ENCODE data around the gene ALDH1A2. TPM values are rescaled to one million over a fixed set of nuclear protein-coding genes. Genes with fewer than 3 reads are reported as not detected.
"Not testable (repeated sequence)": the region's sequence is repeated elsewhere in the genome, so short reads cannot be mapped to it uniquely, and the experiment has no call there.

Gene ALDH1A2
- not detected for total RNA-seq

GRCh38 chr15:58065445-58066041 lies at the start of gene ALDH1A2:
ALDH1A2 (minus strand) TSS chr15:58065711; CDS start chr15:58065650, 61 bp downstream.
- ATAC-seq, result peak; percentile 28 to 48
- peak in 1 of 2 donors; percentile 9 for DNase-seq (ENCODE audit: low spot score in 2 of 2)
- Mint-ChIP-seq H3K36me3 (peaks cover 0 to 20% of the 10 kb centered on the region in 2 donors), H3K9me3 (no peaks in the 10 kb centered on the region), H3K27ac (no peak within 1 kb of the TSS)

GRCh38 chr15:58114812-58115211 lies 49.3 kb upstream of the ALDH1A2 start:
- Mint-ChIP-seq H3K27ac (no peak overlapping the region), H3K36me3 (no peaks in the 10 kb centered on the region), H3K9me3 (no peaks in the 10 kb centered on the region)
- ATAC-seq (no peak), DNase-seq (ENCODE audit: low spot score in 2 of 2) (no peak)

DNA sequence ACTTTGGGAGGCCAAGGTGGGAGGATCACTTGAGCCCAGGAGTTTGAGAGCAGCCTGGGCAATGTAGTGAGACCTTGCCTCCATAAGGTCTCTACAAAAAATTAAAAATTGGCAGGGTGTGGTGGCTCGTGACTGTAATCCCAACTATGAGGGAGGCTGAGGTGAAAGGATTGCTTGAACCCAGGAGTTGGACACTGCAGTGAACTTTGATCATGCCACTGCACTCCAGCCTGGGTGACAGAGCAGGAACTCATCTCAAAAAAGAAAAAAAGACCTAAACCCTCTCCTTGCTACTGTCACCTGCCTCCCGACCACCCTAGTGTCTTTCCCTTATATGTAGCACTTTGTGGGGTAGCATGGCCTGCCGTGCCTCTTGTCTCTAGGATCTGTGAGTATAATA lies 48.9 kb upstream of the ALDH1A2 start:
- Mint-ChIP-seq H3K9me3 (no peaks in the 10 kb centered on the region), H3K27ac (no peak overlapping the region), H3K36me3 (no peaks in the 10 kb centered on the region)
- ATAC-seq, result no peak
- DNase-seq (ENCODE audit: low spot score in 2 of 2), result no peak

- DNase-seq (ENCODE audit: low spot score in 2 of 2), result not testable (repeated sequence)
These were observed 47.8 kb upstream of the ALDH1A2 start for GRCh38 chr15:58113358-58113757.

DNA sequence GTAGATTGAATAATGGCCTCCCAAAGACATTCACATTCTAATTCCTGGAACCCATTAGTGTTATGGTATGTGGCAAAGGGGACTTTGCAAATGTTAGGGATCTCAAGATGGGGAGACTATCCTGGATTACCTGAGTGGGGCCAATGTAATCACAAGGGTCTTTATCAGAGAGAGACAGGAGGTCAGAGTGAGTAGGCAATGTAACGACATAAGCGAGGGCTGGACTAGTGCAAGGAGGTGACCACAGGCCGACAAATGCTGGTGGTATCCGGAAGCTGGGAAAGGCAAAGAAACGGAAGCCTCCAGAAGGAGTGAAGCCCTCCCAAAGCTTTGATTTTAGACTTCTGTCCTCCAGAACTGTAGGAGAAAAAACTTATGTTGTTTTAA lies 46.2 kb upstream of the ALDH1A2 start:
- no peaks in the 10 kb centered on the region for H3K9me3 Mint-ChIP-seq
- H3K27ac Mint-ChIP-seq, result no peak overlapping the region
- DNase-seq (ENCODE audit: low spot score in 2 of 2), result no peak
- ATAC-seq, result no peak
- H3K36me3 Mint-ChIP-seq, result no peaks in the 10 kb centered on the region

More at GRCh38 chr15:58113358-58113757, 47.8 kb upstream of the ALDH1A2 start:
- not testable (repeated sequence) for H3K9me3 Mint-ChIP-seq, H3K36me3 Mint-ChIP-seq, H3K27ac Mint-ChIP-seq, ATAC-seq

GRCh38 chr15:58110999-58111717 lies 45.6 kb upstream of the ALDH1A2 start:
- no peak for DNase-seq (ENCODE audit: low spot score in 2 of 2)
- Mint-ChIP-seq H3K27ac (no peak overlapping the region), H3K36me3 (no peaks in the 10 kb centered on the region), H3K9me3 (no peaks in the 10 kb centered on the region)
- ATAC-seq, result no peak

DNA sequence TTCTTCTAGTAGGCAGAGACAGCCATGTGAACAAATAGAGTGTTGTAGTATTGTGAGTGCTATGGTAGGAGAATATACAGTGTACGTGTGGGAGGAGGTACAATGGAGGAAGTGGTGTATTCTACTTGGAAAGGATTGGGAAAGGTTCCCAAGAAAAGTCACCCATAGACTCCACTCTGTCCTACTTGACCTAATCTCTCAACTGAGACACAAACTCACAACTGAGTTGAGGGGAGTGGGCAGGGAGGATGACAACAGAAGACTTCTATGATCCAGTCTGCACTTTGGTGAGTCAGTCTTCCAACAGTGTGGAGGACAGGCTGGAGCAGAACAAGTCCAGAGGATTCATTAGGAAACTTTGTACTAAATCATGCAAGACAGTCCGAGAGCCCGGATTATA lies 43.9 kb upstream of the ALDH1A2 start:
- H3K36me3 Mint-ChIP-seq, result no peaks in the 10 kb centered on the region
- DNase-seq (ENCODE audit: low spot score in 2 of 2) (no peak), ATAC-seq (no peak)
- H3K9me3 Mint-ChIP-seq, result no peaks in the 10 kb centered on the region
- H3K27ac Mint-ChIP-seq, result no peak overlapping the region

DNA sequence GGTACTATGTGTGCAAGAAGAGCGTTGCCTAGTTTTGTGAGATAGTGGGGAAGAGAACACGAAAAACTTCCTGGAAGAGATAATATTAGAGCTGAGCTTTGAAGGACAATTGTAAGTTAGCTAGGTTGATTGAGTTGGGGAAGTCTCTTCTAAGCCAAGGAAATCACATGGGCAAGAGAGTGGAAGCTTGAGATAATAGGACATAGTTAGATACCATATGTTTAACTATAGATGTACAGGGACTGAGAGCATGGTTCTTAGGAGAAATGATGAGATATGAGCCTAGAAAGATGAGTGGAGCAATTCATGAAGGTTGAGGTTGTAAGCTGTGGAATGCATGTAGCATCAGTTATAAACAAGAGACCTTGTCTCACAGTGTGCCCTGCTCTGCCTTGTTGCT lies 42.6 kb upstream of the ALDH1A2 start:
- Mint-ChIP-seq H3K27ac (no peak overlapping the region), H3K9me3 (no peaks in the 10 kb centered on the region), H3K36me3 (no peaks in the 10 kb centered on the region)
- DNase-seq (ENCODE audit: low spot score in 2 of 2) (no peak), ATAC-seq (no peak)

DNA sequence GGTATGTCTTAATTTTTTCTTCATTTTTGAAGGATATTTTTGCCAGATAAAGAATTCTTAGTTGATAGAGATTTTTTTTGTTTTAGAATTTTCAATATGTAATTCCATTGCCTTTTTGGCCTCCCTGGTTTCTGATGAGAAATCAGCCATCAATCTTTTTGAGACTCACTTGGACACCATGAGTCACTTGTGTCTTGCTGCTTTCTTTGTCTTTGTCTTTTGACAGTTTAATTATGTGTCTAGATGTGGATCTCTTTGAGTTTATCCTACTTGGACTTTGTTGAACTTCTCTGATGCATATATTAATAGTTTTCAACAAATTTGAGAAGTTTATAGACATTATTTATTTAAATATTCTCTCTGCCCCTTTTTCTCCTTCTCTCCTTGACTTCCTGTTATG lies 38.0 kb upstream of the ALDH1A2 start:
- H3K36me3 Mint-ChIP-seq, result no peaks in the 10 kb centered on the region
- DNase-seq (ENCODE audit: low spot score in 2 of 2), result no peak
- no peaks in the 10 kb centered on the region for H3K9me3 Mint-ChIP-seq
- no peak overlapping the region for H3K27ac Mint-ChIP-seq
- ATAC-seq, result no peak

GRCh38 chr15:58096529-58097084 lies 31.1 kb upstream of the ALDH1A2 start:
- no peaks in the 10 kb centered on the region for H3K9me3 Mint-ChIP-seq
- H3K27ac Mint-ChIP-seq, result no peak overlapping the region
- no peak for ATAC-seq
- no peak for DNase-seq (ENCODE audit: low spot score in 2 of 2)
- H3K36me3 Mint-ChIP-seq, result no peaks in the 10 kb centered on the region

- no peaks in the 10 kb centered on the region for H3K36me3 Mint-ChIP-seq
- no peaks in the 10 kb centered on the region for H3K9me3 Mint-ChIP-seq
- DNase-seq (ENCODE audit: low spot score in 2 of 2) (no peak), ATAC-seq (no peak)
- H3K27ac Mint-ChIP-seq, result no peak overlapping the region
These were observed 29.9 kb upstream of the ALDH1A2 start for GRCh38 chr15:58095415-58095814.

DNA sequence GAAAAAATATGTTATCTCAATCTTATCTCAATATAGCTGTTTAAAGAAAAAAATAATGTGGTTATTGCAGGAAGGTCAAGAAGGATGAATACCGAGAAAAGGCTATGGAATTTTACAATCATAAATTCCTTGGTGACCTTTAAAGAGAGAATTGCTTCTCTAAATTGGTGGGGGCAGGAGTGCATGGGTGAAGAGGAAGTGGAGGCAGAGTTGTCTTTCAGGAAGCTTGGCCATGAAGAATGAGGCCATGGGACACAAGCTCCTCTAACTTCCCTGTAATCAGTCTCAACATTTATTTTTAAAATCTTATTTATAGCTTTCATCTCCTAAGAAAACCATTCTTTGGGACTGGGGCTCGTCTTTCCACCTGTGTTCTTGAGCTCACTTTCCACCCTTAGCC lies 22.4 kb upstream of the ALDH1A2 start:
- Mint-ChIP-seq H3K27ac (no peak overlapping the region), H3K9me3 (peaks cover 8 to 15% of the 10 kb centered on the region in 2 donors), H3K36me3 (peaks cover 0 to 5% of the 10 kb centered on the region in 2 donors)
- ATAC-seq (no peak), DNase-seq (ENCODE audit: low spot score in 2 of 2) (no peak)

DNA sequence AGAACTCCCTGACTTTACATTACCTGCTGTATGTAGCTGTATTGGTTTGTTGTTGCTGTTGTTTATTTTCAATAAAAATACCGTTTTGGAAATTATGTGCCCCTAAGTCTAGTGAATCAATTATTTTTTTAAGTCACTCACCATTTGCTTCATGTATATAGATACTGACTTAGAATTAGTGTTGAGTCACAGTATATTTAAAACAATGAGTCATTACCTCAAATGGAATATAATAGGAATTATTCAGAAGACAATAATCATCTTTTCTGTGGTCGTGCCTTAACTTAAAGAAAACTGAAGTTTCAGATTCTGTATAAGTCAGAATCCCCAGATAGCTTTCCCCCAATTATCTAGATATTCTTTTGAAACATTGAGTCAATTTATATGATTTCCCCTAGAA lies 21.0 kb upstream of the ALDH1A2 start:
- DNase-seq (ENCODE audit: low spot score in 2 of 2) (no peak), ATAC-seq (no peak)
- peaks cover 8 to 15% of the 10 kb centered on the region in 2 donors for H3K9me3 Mint-ChIP-seq
- peaks cover 0 to 5% of the 10 kb centered on the region in 2 donors for H3K36me3 Mint-ChIP-seq
- H3K27ac Mint-ChIP-seq, result no peak overlapping the region

DNA sequence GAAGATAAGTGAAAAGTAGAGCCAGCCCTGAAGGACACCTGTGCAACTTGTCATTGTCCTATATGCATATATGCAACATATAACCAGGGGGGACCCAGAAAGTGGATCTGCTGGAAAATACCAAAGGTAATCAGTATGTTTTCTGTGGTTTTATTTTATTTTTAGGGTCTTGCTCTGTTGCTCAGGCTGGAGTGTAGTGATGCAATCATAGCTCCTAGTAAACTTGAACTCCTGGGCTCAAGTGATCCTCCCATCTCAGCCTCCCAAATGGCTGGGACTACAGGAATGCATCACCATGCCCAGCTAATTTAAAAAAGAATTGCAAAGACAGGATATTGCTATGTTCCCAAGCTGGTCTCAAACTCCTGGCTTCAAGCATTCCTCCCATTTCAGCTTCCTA lies 18.0 kb upstream of the ALDH1A2 start:
- H3K36me3 Mint-ChIP-seq, result peaks cover 0 to 5% of the 10 kb centered on the region in 2 donors
- no peak for DNase-seq (ENCODE audit: low spot score in 2 of 2)
- peaks cover 4 to 11% of the 10 kb centered on the region in 2 donors for H3K9me3 Mint-ChIP-seq
- H3K27ac Mint-ChIP-seq, result no peak overlapping the region
- ATAC-seq, result no peak

DNA sequence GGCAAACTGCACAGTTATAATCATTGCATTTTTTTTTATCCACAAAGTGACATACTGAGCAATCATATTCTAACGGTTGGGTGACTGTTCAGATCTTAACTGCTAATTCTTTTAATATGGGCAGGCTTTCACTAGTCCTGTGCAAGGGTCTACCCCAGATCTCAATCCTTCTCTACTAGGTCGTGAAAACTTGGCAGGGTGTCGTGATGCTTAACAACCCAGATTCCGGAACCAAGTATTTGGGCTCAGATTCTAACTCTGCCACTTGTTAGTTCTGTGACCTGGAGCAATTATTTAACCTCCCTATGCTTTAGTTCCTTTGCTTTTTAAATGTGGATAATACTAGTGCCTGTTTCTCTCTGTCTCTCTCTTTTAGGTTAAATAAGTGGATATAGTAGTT lies 16.4 kb upstream of the ALDH1A2 start:
- H3K27ac Mint-ChIP-seq, result no peak overlapping the region
- ATAC-seq, result no peak
- peaks cover 0 to 5% of the 10 kb centered on the region in 2 donors for H3K9me3 Mint-ChIP-seq
- no peaks in the 10 kb centered on the region for H3K36me3 Mint-ChIP-seq
- DNase-seq (ENCODE audit: low spot score in 2 of 2), result no peak

DNA sequence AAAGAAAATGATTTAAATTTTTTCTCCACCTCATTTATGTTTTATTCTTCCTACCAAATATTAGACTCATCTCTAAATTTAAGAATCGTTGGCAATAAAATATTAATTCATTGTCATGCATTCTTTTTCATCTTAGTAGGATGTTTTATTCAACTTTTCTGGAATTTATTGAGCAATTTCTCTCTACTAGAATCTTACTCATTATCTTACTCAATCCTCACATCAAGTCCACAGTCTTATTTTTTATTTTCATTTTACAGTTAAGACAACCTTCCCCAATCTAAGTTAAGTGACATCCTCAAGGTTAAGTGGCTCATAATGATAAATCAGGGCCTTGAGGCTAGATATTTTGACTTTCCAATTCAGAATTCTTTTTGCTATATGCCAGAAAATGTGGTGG lies 15.9 kb upstream of the ALDH1A2 start:
- DNase-seq (ENCODE audit: low spot score in 2 of 2) (no peak), ATAC-seq (no peak)
- H3K27ac Mint-ChIP-seq, result no peak overlapping the region
- H3K9me3 Mint-ChIP-seq, result peaks cover 0 to 5% of the 10 kb centered on the region in 2 donors
- H3K36me3 Mint-ChIP-seq, result no peaks in the 10 kb centered on the region

GRCh38 chr15:58080959-58081358 lies 15.4 kb upstream of the ALDH1A2 start:
- not testable (repeated sequence) for H3K36me3 Mint-ChIP-seq; ATAC-seq; H3K9me3 Mint-ChIP-seq; DNase-seq (ENCODE audit: low spot score in 2 of 2); H3K27ac Mint-ChIP-seq

GRCh38 chr15:58080398-58080797 lies 14.9 kb upstream of the ALDH1A2 start:
- Mint-ChIP-seq H3K36me3 (no peaks in the 10 kb centered on the region), H3K9me3 (peaks cover 0 to 5% of the 10 kb centered on the region in 2 donors), H3K27ac (no peak overlapping the region)
- ATAC-seq, result no peak
- DNase-seq (ENCODE audit: low spot score in 2 of 2), result no peak

All from activated naive CD4-positive, alpha-beta T cell treated with anti-CD3 and anti-CD28 coated beads, Interleukin-2, amount 50 U/mL, for 72 hours (primary cell).